ACC112 (cell line): ENCODE results near the gene BTBD3.

Source experiments
- H2AFZ ChIP-seq: fragments of 200-600 bp; sonication (generic); one replicate; pipeline ENCODE4 v1.6.0; 2017; ENCODE audit warnings: antibody characterized with exemption, low read length; ENCODE audit not compliant: unreplicated experiment
- H3K27ac ChIP-seq: fragments of 200-600 bp; sonication (generic); 2 replicates; pipeline ENCODE4 v1.5.1; 2014; ENCODE audit warnings: low read depth, mild to moderate bottlenecking, antibody characterized with exemption, low read length, moderate library complexity
- H3K27me3 ChIP-seq: fragments of 200-600 bp; sonication (generic); 2 replicates; pipeline ENCODE4 v1.6.1; 2014; ENCODE audit warnings: mild to moderate bottlenecking, antibody characterized with exemption, low read length, moderate library complexity, mixed read lengths; ENCODE audit not compliant: insufficient read depth
- H3K36me3 ChIP-seq: fragments of 200-600 bp; sonication (generic); 2 replicates; pipeline ENCODE4 v1.6.1; 2016; ENCODE audit warnings: mild to moderate bottlenecking, antibody characterized with exemption, low read length, moderate library complexity, mixed read lengths; ENCODE audit not compliant: insufficient read depth
- H3K4me1 ChIP-seq: fragments of 200-600 bp; sonication (generic); one replicate; pipeline ENCODE4 v1.6.1; 2016; ENCODE audit warnings: low read length, mixed read lengths; ENCODE audit not compliant: insufficient read depth, unreplicated experiment, control insufficient read depth
- H3K4me3 ChIP-seq: fragments of 200-600 bp; sonication (generic); 2 replicates; pipeline ENCODE4 v1.5.1; 2014; ENCODE audit warnings: mild to moderate bottlenecking, low read depth, low read length
- H3K79me2 ChIP-seq: fragments of 200-600 bp; sonication (generic); one replicate; pipeline ENCODE4 v1.6.0; 2016; ENCODE audit warnings: low read length; ENCODE audit not compliant: control insufficient read depth, unreplicated experiment, insufficient read depth

Gene BTBD3

DNA sequence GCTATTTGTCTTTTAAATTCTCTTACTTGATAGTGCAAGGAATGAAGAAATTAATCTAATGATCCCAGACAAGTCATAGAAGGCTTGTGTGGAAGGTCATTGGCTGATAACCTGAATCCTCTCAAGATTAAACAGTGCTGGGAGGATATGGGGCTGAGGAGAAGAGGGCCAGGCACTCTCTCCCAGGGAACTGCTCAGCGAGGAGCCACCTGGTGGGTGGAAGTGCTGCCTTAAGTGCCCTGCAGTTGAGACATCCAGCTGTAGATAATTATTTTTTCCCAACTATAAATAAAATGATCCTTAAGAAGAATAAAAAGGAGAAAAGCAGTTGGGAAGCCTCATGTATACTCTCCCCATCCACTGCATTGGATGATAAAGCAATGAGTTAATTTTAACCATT lies 47.9 kb downstream of the BTBD3 start:
- no peak overlapping the region for H3K4me3 ChIP-seq
- H3K27me3 ChIP-seq = 0 out of 2 replicates have a peak, but pooled peaks cover 5% of the 10 kb centered on the region
- no peaks in the 10 kb centered on the region for H3K4me1 ChIP-seq
- no peak overlapping the region for H2AFZ ChIP-seq
- H3K79me2 ChIP-seq = no peaks in the 10 kb centered on the region
- H3K27ac ChIP-seq = no peak overlapping the region
- no peaks in the 10 kb centered on the region for H3K36me3 ChIP-seq

DNA sequence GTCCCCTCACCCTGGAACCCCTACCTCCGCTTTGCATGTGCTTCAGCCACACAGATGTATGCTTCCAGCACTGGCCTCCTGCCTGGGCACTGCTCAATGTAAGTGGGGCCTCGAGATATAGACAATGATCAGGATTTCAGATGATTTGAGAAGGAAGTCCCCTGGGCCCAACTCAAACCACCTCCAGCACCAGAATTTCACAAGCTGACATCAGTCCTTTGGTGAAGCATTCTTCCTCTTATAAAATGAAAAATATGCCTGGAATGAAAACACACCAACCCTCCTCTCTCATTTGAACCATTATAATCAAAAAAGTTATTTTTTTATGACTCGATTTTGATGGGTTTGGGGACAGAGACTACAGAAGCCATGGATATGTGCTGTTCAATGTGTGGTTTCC lies 48.5 kb downstream of the BTBD3 start:
- H3K4me1 ChIP-seq = no peaks in the 10 kb centered on the region
- 0 out of 2 replicates have a peak, but pooled peaks cover 5% of the 10 kb centered on the region for H3K27me3 ChIP-seq
- H3K4me3 ChIP-seq = no peak overlapping the region
- H3K27ac ChIP-seq = no peak overlapping the region
- H3K36me3 ChIP-seq = no peaks in the 10 kb centered on the region
- H3K79me2 ChIP-seq = no peaks in the 10 kb centered on the region
- no peak overlapping the region for H2AFZ ChIP-seq

DNA sequence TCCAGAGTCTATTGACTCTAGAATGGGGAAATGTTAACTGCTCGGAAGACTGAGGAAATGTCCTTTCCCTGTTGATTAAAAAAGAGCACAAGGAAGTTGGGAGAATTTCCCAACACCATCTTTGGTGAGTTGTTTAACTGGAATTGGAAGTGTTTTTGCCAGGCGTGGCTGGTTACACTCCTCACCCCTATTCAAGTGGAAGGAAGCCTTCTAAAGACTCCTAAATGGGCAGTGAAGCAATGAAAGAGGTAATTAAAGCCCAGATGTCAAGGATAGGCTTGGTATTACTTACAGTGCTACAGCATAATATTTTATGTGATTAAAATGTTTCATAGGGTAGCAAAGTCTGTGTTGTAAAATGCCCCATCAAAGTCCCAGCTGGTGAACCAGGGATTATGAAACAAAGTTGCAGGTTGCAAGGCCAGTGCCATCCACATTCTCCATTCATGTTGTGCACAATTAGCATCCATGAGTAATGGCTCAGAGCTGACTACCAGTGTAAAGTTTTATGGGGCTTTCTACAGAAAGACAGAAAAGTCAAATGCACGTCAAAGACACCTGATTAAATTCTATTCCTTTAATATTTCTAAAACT lies 52.6 kb downstream of the BTBD3 start:
- no peaks in the 10 kb centered on the region for H3K4me1 ChIP-seq
- peaks cover 34% of the 10 kb centered on the region; the same call in 1 of the 2 replicates for H3K27me3 ChIP-seq
- H3K36me3 ChIP-seq = no peaks in the 10 kb centered on the region
- no peaks in the 10 kb centered on the region for H3K79me2 ChIP-seq
- no peak overlapping the region for H3K27ac ChIP-seq
- H3K4me3 ChIP-seq = no peak overlapping the region
- H2AFZ ChIP-seq = no peak overlapping the region

DNA sequence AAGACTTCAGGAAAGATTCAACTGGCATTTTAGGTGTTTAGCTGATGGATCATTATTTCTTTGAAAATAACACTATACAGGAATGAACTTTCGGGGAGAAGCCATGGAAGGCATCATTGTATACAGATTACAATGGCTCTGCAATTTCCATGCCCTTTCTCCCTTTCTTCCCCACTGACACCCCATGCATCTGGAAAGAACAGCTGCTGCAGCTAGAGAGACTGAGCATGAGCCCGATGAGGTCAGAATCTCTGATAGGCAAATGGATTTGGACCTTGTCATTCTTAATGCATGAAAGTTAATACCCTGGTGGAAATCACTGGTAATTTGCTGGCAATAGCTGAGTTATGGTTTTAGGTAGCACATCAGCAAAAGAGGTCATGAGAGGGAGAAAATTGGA lies 54.8 kb downstream of the BTBD3 start:
- Histone ChIP-seq H3K4me3 (no peak overlapping the region), H3K27ac (no peak overlapping the region), H3K79me2 (no peaks in the 10 kb centered on the region), H3K4me1 (no peaks in the 10 kb centered on the region), H2AFZ (no peak overlapping the region), H3K27me3 (peaks cover 39% of the 10 kb centered on the region; the same call in 1 of the 2 replicates), H3K36me3 (no peaks in the 10 kb centered on the region)
